T47D (cell line): ENCODE measurements around the gene HSPA4.
"Not testable (repeated sequence)": the region's sequence is repeated elsewhere in the genome, so short reads cannot be mapped to it uniquely, and the experiment has no call there.

Experiments used
- DNase-seq, 2 experiments: peaks; one replicate each; pipeline versions ENCODE4 v3.0.0 to v3.0.0-alpha.2; 2011 to 2012; ENCODE audit warnings: low read depth in 1 of 2, low spot score in 1 of 2
- JUND ChIP-seq: IDR thresholded peaks from 2 replicates; pipeline ENCODE4 v1.6.1; 2012; ENCODE audit warnings: low read depth
- in situ Hi-C: cut with HindIII; loops from 2 replicates; pipeline ENCODE4 v1.10.0; 2016; ENCODE audit warnings: low sequenced_read_pairs, low pct_unique_long_range_greater_than_20kb

The HSPA4 gene

DNA sequence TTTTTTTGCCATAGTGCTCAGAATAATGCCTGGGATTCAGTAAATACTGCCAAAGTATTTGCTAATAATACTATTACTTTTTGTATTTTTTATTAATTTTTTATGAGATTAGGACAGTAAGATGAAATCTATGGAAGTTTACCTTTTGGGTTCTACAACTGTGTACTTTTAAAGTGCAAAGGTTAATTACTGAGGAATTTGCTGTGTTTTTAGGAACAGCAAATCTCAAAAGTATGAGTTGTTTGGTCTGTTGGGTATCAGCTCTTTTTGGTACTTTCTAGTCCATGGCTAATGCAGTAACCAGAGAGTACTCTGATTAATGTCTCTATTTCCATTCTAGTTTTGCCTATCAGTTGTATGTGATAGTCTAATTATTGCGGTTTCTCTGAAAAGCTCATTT is 5.1 kb downstream of the HSPA4 start:
- in situ Hi-C loops = no loop called here
- DNase-seq = no peak
- no peak for TF ChIP-seq JUND

GRCh38 chr5:133059621-133060020 is 7.8 kb downstream of the HSPA4 start:
- in situ Hi-C loops = no loop called here
- TF ChIP-seq JUND = no peak
- no peak for DNase-seq

DNA sequence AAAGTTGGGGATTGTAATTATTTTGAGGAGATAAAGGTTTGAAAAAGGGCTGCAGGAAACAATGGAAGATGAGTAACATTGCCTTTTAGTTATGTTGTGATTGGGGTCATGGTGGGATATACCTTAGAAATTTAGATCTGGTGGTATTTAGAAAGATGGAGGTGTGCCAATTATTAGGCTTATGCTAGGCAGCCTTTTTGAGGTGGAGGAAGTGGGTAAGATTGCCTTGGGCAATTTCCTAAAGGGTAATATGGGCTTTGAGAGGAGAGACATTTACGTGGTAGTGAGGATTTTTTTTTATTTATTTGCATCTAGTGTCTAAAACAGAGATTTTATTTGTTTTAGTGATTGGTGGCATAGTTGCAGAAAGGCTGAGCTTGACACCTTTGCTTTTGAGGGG is 10.5 kb downstream of the HSPA4 start:
- in situ Hi-C loops = no loop called here
- TF ChIP-seq JUND = no peak
- no peak for DNase-seq

DNA sequence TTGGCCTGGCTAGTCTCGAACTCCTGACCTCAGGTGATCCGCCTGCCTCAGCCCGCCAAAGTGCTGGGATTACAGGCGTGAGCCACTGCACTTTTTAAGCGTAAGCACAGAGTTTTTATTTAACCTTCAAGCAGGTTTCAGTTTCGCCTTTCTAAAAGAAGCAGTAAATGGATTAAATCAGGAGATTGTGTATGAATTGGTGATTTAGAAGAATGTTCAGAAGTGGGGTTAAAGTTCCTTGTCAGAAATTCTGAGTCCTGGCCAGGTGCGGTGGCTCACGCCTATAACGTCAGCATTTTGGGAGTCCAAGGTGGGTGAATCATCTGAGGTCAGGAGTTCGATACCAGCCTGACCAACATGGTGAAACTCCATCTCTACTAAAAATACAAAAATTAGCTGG is 12.2 kb downstream of the HSPA4 start:
- in situ Hi-C loops = no loop called here
- no peak for DNase-seq
- TF ChIP-seq JUND = no peak

- in situ Hi-C loops = no loop called here
- TF ChIP-seq JUND = no peak
These were observed 13.7 kb downstream of the HSPA4 start for GRCh38 chr5:133065471-133065870.

GRCh38 chr5:133066045-133066444 is 14.2 kb downstream of the HSPA4 start:
- no peak for TF ChIP-seq JUND
- in situ Hi-C loops = no loop called here
- DNase-seq = no peak

More at GRCh38 chr5:133065471-133065870, 13.7 kb downstream of the HSPA4 start:
- peak; percentile 19 to 71 for DNase-seq

- no peak for DNase-seq
- TF ChIP-seq JUND = no peak
- in situ Hi-C loops = no loop called here
These were observed 20.2 kb downstream of the HSPA4 start for GRCh38 chr5:133072021-133072420.

- TF ChIP-seq JUND = no peak
- in situ Hi-C loops = no loop called here
- no peak for DNase-seq
These were observed 24.0 kb downstream of the HSPA4 start for GRCh38 chr5:133075572-133076536.

DNA sequence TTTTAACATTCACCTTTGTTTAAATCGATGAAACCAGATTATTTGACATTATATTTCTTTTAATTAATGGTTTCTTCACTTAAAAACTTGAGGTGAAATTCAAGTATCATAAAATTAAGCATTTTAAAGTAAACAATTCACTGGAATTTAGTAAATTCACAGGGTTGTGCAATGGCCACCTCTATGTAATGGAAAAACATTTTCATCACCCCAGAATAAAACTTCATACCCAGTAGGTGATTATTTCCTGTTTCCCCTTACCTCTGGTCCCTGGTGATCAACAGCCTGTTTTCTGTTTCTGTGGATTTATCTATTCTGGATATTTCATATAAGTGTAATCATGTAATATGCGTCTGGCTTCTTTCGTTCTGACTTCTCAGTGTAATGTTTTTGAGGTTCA is 27.2 kb downstream of the HSPA4 start:
- no peak for DNase-seq
- in situ Hi-C loops = no loop called here
- no peak for TF ChIP-seq JUND

DNA sequence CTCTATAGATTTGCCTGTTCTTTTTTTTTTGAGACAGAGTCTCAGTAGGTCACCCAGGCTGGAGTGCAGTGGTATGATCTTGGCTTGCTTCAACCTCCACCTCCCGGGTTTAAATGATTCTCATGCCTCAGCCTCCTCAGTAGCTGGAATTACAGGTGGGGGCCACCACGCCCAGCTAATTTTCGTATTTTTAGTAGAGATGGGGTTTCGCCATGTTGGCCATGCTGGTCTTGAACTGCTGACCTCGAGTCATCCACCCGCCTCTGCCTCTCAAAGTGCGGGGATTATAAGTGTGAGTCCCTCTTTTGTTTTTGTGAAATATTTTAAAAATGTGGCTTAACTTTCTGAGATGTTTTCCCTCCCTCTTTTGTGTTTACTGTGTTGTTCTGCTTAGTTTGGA is 29.2 kb downstream of the HSPA4 start:
- DNase-seq = no peak
- no peak for TF ChIP-seq JUND
- in situ Hi-C loops = no loop called here

DNA sequence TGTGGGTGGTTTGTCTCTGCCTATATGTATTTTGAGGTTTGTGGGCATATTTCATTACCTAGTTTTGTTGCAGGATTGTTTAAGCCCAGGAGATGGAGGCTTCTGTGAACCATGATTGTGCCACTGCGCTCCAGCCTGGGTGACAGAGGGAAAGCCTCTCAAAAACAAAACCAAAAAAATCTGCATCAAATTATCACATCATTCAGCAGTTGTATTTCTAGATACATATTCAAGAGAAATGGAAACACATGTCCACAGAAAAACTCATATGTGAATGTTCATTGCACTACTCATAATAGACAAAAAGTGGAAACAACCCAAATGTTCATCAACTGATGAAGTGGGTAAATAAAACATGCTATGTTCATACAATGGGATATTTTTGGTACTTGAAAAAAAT is 29.9 kb downstream of the HSPA4 start:
- DNase-seq = no peak
- TF ChIP-seq JUND = no peak
- in situ Hi-C loops = no loop called here

- in situ Hi-C loops = no loop called here
- DNase-seq = no peak
- no peak for TF ChIP-seq JUND
These were observed 30.3 kb downstream of the HSPA4 start for GRCh38 chr5:133082128-133082527.

DNA sequence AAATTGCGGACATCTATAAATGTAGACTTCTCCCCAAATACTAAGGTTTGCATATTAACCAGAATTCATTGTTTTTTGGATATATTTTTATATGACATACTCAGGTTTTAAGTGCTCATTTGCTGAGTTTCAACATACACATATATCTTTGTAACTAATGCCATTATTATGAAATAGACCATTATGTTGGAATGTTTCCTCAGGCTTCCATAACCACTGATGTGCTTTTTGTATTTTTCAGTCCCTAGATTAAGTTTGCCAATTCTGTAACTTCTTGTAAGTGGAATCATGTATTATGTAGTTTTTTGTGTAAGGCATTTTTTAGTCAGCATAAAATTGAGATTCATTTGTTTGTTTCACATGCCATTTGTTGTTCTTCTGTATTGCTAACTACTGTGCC is 32.1 kb downstream of the HSPA4 start:
- TF ChIP-seq JUND = no peak
- DNase-seq = no peak
- in situ Hi-C loops = no loop called here

GRCh38 chr5:133085171-133085570 is 33.4 kb downstream of the HSPA4 start:
- in situ Hi-C loops, DNase-seq: not testable (repeated sequence)
